ENCODE measurements around the gene MT1B. TPM values are rescaled to one million over a fixed set of nuclear protein-coding genes. Genes with fewer than 3 reads are reported as not detected.
A peak's percentile ranks its signal among the peaks of the same experiment; 100 is the strongest.

MT1B gene
- total and polyA plus RNA-seq, 8 donors: 0.45 to 0.66 TPM; not detected in 6

GRCh38 chr16:56631197-56631596 lies 20.5 kb upstream of the MT1B start:
- peaks cover 19 to 77% of the 10 kb centered on the region in 2 donors for H3K27me3 ChIP-seq
- no peak for TF ChIP-seq CTCF (IDR thresholded peaks at IDR 0.05)

GRCh38 chr16:56631832-56632155 lies 19.9 kb upstream of the MT1B start:
- H3K27me3 ChIP-seq: peaks cover 19 to 77% of the 10 kb centered on the region in 2 donors
- H3K27ac ChIP-seq: peak overlapping the region; percentile 51 to 66
- intact Hi-C loops (cut with DNase I): no loop called here

More at GRCh38 chr16:56631197-56631596, 20.5 kb upstream of the MT1B start:
- no peaks in the 10 kb centered on the region for H3K9me3 ChIP-seq
- intact Hi-C loops (cut with DNase I): no loop called here
- H3K4me1 ChIP-seq: peaks cover 5 to 26% of the 10 kb centered on the region in 2 donors
- no peak for ATAC-seq
- no peaks in the 10 kb centered on the region for H3K36me3 ChIP-seq
- no peak overlapping the region for H3K27ac ChIP-seq
- H3K4me3 ChIP-seq: no peak overlapping the region
- DNase-seq: no peak

GRCh38 chr16:56632156-56632847 lies 19.4 kb upstream of the MT1B start, which contains the start of gene MT1M:
MT1M (plus strand) TSS chr16:56632659; CDS start chr16:56632732, 73 bp downstream.
- no peak for TF ChIP-seq CTCF (IDR thresholded peaks at IDR 0.05)
- no peaks in the 10 kb centered on the region for H3K9me3 ChIP-seq
- H3K27me3 ChIP-seq: peaks cover 22 to 77% of the 10 kb centered on the region in 2 donors
- DNase-seq (peak in 1 of 4 donors; percentile 86), ATAC-seq (peak; percentile 83)
- H3K4me1 ChIP-seq: peaks cover 0 to 19% of the 10 kb centered on the region in 2 donors
- intact Hi-C loops (cut with DNase I): no loop called here
- peak within 1 kb of the TSS; percentile 51 to 66 for H3K27ac ChIP-seq
- no peaks in the 10 kb centered on the region for H3K36me3 ChIP-seq
- peak within 1 kb of the TSS; percentile 41 to 44 for H3K4me3 ChIP-seq

More at GRCh38 chr16:56631832-56632155, 19.9 kb upstream of the MT1B start:
- Histone ChIP-seq H3K4me3 (peak overlapping the region; percentile 41 to 44), H3K4me1 (peaks cover under 1 to 21% of the 10 kb centered on the region in 2 donors), H3K36me3 (no peaks in the 10 kb centered on the region), H3K9me3 (no peaks in the 10 kb centered on the region)
- DNase-seq (no peak), ATAC-seq (no peak)
- no peak for TF ChIP-seq CTCF (IDR thresholded peaks at IDR 0.05)

- no peaks in the 10 kb centered on the region for H3K9me3 ChIP-seq
- peaks cover 0 to 23% of the 10 kb centered on the region in 2 donors for H3K4me1 ChIP-seq
- intact Hi-C loops (cut with DNase I): no loop called here
- ATAC-seq: no peak
- DNase-seq: no peak
- no peak for TF ChIP-seq CTCF (IDR thresholded peaks at IDR 0.05)
- H3K27me3 ChIP-seq: peaks cover 28 to 77% of the 10 kb centered on the region in 2 donors
- no peaks in the 10 kb centered on the region for H3K36me3 ChIP-seq
- peak overlapping the region in 1 of 2 donors; percentile 66 for H3K27ac ChIP-seq
- peak overlapping the region; percentile 41 to 44 for H3K4me3 ChIP-seq
These were observed 18.8 kb upstream of the MT1B start for GRCh38 chr16:56632848-56633365.

- TF ChIP-seq CTCF (IDR thresholded peaks at IDR 0.05): no peak
- H3K27ac ChIP-seq: no peak overlapping the region
- intact Hi-C loops (cut with DNase I): no loop called here
- ATAC-seq (no peak), DNase-seq (no peak)
- H3K9me3 ChIP-seq: no peaks in the 10 kb centered on the region
- peak overlapping the region in 1 of 2 donors; percentile 44 for H3K4me3 ChIP-seq
- H3K36me3 ChIP-seq: no peaks in the 10 kb centered on the region
- peaks cover 0 to 28% of the 10 kb centered on the region in 2 donors for H3K4me1 ChIP-seq
- peaks cover 34 to 80% of the 10 kb centered on the region in 2 donors for H3K27me3 ChIP-seq
These were observed 18.2 kb upstream of the MT1B start for GRCh38 chr16:56633535-56633934.
